Measurements from ENCODE around the gene NFYB. TPM values are rescaled to one million over a fixed set of nuclear protein-coding genes. Genes with fewer than 3 reads are reported as not detected.

NFYB gene
- total and polyA plus RNA-seq, 9 of the 15 experiments (the other 6 are each of a cell fraction or from before 2014, with no cell fraction given): 14.5 to 51.5 (median 32.3) TPM

DNA sequence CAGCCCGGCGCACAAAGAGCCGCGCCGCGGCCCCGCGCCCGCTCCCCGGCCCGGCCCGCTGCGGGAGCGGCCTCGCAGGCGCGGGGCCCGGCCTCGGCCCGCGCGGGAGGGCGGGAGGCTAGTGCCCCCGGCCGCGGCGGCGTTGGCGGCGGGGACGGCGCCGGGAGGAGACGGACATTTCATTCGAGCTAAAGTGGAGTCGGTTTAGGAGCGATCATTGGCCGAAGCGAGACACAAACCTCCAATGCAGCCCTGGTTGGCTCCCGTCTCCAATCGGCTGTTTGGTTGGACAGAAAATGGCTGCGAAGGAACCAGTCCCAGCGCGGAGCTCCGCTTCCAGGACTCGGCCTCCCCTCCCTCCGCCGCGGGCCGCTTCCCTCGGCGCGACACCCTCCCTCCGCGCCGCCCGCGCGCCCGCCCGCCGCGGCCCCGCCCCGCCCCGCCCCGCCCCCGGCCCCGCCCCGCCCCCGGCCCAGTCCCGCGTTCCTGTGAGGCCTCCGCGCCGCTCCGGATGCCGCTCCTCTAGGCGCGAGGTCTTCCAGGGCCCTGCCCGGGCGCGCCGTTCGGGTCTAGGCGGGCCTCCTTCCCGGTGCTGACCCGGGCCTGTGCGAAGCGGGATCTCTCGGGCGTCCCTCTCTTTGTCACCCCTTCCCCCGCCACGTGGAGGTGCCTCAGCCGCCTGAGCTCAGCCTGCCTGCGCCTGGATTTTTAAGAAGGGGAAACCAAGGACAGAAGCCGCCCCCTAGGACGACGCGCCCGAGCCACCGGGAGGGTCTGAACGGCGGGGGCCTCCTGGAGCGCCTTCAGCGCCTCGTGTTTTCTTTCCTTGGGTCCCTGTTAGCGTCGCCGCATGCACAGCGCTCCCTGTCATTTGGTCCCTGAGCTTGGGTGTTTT, at the start of gene NFYB (continued):
- TF ChIP-seq, protein P1, sequence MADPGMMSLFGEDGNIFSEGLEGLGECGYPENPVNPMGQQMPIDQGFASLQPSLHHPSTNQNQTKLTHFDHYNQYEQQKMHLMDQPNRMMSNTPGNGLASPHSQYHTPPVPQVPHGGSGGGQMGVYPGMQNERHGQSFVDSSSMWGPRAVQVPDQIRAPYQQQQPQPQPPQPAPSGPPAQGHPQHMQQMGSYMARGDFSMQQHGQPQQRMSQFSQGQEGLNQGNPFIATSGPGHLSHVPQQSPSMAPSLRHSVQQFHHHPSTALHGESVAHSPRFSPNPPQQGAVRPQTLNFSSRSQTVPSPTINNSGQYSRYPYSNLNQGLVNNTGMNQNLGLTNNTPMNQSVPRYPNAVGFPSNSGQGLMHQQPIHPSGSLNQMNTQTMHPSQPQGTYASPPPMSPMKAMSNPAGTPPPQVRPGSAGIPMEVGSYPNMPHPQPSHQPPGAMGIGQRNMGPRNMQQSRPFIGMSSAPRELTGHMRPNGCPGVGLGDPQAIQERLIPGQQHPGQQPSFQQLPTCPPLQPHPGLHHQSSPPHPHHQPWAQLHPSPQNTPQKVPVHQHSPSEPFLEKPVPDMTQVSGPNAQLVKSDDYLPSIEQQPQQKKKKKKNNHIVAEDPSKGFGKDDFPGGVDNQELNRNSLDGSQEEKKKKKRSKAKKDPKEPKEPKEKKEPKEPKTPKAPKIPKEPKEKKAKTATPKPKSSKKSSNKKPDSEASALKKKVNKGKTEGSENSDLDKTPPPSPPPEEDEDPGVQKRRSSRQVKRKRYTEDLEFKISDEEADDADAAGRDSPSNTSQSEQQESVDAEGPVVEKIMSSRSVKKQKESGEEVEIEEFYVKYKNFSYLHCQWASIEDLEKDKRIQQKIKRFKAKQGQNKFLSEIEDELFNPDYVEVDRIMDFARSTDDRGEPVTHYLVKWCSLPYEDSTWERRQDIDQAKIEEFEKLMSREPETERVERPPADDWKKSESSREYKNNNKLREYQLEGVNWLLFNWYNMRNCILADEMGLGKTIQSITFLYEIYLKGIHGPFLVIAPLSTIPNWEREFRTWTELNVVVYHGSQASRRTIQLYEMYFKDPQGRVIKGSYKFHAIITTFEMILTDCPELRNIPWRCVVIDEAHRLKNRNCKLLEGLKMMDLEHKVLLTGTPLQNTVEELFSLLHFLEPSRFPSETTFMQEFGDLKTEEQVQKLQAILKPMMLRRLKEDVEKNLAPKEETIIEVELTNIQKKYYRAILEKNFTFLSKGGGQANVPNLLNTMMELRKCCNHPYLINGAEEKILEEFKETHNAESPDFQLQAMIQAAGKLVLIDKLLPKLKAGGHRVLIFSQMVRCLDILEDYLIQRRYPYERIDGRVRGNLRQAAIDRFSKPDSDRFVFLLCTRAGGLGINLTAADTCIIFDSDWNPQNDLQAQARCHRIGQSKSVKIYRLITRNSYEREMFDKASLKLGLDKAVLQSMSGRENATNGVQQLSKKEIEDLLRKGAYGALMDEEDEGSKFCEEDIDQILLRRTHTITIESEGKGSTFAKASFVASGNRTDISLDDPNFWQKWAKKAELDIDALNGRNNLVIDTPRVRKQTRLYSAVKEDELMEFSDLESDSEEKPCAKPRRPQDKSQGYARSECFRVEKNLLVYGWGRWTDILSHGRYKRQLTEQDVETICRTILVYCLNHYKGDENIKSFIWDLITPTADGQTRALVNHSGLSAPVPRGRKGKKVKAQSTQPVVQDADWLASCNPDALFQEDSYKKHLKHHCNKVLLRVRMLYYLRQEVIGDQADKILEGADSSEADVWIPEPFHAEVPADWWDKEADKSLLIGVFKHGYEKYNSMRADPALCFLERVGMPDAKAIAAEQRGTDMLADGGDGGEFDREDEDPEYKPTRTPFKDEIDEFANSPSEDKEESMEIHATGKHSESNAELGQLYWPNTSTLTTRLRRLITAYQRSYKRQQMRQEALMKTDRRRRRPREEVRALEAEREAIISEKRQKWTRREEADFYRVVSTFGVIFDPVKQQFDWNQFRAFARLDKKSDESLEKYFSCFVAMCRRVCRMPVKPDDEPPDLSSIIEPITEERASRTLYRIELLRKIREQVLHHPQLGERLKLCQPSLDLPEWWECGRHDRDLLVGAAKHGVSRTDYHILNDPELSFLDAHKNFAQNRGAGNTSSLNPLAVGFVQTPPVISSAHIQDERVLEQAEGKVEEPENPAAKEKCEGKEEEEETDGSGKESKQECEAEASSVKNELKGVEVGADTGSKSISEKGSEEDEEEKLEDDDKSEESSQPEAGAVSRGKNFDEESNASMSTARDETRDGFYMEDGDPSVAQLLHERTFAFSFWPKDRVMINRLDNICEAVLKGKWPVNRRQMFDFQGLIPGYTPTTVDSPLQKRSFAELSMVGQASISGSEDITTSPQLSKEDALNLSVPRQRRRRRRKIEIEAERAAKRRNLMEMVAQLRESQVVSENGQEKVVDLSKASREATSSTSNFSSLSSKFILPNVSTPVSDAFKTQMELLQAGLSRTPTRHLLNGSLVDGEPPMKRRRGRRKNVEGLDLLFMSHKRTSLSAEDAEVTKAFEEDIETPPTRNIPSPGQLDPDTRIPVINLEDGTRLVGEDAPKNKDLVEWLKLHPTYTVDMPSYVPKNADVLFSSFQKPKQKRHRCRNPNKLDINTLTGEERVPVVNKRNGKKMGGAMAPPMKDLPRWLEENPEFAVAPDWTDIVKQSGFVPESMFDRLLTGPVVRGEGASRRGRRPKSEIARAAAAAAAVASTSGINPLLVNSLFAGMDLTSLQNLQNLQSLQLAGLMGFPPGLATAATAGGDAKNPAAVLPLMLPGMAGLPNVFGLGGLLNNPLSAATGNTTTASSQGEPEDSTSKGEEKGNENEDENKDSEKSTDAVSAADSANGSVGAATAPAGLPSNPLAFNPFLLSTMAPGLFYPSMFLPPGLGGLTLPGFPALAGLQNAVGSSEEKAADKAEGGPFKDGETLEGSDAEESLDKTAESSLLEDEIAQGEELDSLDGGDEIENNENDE (IDR thresholded peaks at IDR 0.05; ENCODE audit: low read depth, low read length): no peak
- TF ChIP-seq ZNF699 (CRISPR knock-in tag; IDR thresholded peaks at IDR 0.05; ENCODE audit: insufficient replicate concordance) (no peak), CBFB (CRISPR knock-in tag; IDR thresholded peaks at IDR 0.05) (no peak), HNRNPLL (IDR thresholded peaks at IDR 0.05; ENCODE audit: low read depth, low read length, poor library complexity, severe bottlenecking) (no peak), NCOA2 (IDR thresholded peaks at IDR 0.05; ENCODE audit: partially characterized antibody in 2 of 2) (no peak)
- TF ChIP-seq, protein P2, sequence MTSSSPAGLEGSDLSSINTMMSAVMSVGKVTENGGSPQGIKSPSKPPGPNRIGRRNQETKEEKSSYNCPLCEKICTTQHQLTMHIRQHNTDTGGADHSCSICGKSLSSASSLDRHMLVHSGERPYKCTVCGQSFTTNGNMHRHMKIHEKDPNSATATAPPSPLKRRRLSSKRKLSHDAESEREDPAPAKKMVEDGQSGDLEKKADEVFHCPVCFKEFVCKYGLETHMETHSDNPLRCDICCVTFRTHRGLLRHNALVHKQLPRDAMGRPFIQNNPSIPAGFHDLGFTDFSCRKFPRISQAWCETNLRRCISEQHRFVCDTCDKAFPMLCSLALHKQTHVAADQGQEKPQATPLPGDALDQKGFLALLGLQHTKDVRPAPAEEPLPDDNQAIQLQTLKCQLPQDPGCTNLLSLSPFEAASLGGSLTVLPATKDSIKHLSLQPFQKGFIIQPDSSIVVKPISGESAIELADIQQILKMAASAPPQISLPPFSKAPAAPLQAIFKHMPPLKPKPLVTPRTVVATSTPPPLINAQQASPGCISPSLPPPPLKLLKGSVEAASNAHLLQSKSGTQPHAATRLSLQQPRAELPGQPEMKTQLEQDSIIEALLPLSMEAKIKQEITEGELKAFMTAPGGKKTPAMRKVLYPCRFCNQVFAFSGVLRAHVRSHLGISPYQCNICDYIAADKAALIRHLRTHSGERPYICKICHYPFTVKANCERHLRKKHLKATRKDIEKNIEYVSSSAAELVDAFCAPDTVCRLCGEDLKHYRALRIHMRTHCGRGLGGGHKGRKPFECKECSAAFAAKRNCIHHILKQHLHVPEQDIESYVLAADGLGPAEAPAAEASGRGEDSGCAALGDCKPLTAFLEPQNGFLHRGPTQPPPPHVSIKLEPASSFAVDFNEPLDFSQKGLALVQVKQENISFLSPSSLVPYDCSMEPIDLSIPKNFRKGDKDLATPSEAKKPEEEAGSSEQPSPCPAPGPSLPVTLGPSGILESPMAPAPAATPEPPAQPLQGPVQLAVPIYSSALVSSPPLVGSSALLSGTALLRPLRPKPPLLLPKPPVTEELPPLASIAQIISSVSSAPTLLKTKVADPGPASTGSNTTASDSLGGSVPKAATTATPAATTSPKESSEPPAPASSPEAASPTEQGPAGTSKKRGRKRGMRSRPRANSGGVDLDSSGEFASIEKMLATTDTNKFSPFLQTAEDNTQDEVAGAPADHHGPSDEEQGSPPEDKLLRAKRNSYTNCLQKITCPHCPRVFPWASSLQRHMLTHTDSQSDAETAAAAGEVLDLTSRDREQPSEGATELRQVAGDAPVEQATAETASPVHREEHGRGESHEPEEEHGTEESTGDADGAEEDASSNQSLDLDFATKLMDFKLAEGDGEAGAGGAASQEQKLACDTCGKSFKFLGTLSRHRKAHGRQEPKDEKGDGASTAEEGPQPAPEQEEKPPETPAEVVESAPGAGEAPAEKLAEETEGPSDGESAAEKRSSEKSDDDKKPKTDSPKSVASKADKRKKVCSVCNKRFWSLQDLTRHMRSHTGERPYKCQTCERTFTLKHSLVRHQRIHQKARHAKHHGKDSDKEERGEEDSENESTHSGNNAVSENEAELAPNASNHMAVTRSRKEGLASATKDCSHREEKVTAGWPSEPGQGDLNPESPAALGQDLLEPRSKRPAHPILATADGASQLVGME (CRISPR knock-in tag; IDR thresholded peaks at IDR 0.05): no peak
- TF ChIP-seq, protein P3, sequence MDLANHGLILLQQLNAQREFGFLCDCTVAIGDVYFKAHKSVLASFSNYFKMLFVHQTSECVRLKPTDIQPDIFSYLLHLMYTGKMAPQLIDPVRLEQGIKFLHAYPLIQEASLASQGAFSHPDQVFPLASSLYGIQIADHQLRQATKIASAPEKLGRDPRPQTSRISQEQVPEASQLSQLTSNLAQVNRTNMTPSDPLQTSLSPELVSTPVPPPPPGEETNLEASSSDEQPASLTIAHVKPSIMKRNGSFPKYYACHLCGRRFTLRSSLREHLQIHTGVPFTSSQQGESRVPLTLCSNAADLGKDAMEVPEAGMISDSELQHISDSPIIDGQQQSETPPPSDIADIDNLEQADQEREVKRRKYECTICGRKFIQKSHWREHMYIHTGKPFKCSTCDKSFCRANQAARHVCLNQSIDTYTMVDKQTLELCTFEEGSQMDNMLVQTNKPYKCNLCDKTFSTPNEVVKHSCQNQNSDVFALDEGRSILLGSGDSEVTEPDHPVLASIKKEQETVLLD (IDR thresholded peaks at IDR 0.05): no peak

Measured in K562 (cell line).